ENCODE measurements around the gene PCNX4.

DNA sequence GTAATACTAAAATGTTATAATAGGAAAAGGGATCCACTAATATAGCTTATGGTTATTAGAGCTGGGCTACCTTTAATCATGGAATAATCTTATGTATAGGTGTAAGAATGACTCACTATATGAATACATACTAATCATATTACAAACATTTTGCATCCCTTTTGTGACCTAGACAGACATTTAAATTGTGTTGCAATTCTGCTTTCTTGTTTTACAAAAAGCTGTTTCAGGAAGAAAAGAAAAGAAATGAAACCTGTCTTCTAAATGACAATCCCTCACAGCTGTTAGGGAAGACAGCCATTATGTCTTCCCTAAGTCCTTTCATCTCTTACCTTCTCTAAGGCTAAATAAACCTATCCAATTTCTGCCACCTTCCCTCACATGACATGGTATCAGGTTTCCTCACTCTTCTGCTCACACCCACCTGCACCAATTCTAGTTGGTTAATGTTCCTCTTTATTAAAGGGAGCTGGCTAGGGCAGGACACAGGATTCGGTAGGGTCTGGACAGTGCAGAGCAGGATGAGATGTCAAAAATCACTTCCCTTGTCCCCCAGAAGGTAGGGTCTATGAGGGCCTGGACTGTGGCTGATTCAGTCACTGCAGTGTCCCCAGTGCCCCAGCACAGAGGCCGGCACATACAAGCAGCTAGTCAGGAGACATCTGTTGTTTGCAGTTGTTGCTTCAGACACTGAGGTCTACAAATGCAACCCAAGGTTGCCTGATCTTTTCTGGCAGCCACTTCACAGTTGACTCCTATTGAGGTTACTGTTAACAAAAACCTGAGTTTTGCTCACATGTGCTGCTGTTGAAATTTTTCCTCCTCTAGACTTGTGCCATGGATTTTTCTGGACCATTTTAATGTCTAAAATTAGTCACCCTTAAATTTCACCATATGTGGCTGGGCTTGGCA lies 69.7 kb downstream of the PCNX4 start:
- TF ChIP-seq, protein P1, sequence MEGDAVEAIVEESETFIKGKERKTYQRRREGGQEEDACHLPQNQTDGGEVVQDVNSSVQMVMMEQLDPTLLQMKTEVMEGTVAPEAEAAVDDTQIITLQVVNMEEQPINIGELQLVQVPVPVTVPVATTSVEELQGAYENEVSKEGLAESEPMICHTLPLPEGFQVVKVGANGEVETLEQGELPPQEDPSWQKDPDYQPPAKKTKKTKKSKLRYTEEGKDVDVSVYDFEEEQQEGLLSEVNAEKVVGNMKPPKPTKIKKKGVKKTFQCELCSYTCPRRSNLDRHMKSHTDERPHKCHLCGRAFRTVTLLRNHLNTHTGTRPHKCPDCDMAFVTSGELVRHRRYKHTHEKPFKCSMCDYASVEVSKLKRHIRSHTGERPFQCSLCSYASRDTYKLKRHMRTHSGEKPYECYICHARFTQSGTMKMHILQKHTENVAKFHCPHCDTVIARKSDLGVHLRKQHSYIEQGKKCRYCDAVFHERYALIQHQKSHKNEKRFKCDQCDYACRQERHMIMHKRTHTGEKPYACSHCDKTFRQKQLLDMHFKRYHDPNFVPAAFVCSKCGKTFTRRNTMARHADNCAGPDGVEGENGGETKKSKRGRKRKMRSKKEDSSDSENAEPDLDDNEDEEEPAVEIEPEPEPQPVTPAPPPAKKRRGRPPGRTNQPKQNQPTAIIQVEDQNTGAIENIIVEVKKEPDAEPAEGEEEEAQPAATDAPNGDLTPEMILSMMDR (conservative IDR thresholded peaks at IDR 0.05; ENCODE audit: low read depth, low read length) = no peak
- TF ChIP-seq EZH2 (IDR thresholded peaks at IDR 0.05; ENCODE audit: low read length, unreplicated experiment) (no peak), EZH2phosphoT487 (IDR thresholded peaks at IDR 0.05; ENCODE audit: borderline replicate concordance, low read length) (no peak)

Measured in PC-3 (cell line).